GM10248 (cell line): ENCODE results near the gene MAP2K4.

Source experiments
- CTCF ChIA-PET: fragments of 300-600 bp; sonication (Branson Sonifier 250); formaldehyde crosslinking; extraction: SDS; loops from one replicate; lab custom pipeline; 2021; ENCODE audit warnings: antibody characterized with exemption; lab: Yijun Ruan, JAX
- POLR2A ChIA-PET: fragments of 350-650 bp; sonication (Branson Sonifier 250); formaldehyde crosslinking; extraction: SDS; loops from one replicate; lab custom pipeline; 2020; ENCODE audit warnings: antibody characterized with exemption; lab: Yijun Ruan, JAX
- DNase-seq: peaks from one replicate; pipeline ENCODE4 v3.0.0; 2012; ENCODE audit errors: extremely low spot score
- CTCF ChIP-seq: IDR thresholded peaks from 2 replicates; pipeline ENCODE4 v1.5.1; 2012; ENCODE audit warnings: mild to moderate bottlenecking, low read depth; ENCODE audit errors: extremely low read depth, missing control alignments, control extremely low read depth

The MAP2K4 gene

GRCh38 chr17:12043702-12044101, 23.0 kb downstream of the MAP2K4 start:
- DNase-seq, result no peak
- TF ChIP-seq CTCF, result no peak
- ChIA-PET POLR2A (no interaction called here), CTCF (interaction anchor here (1.0 to 1.3 kb wide), 3 partner anchors 8 to 10 kb away, joined by 3 to 5 read pairs (median 4); no protein-coding TSS in a partner anchor)

GRCh38 chr17:12046786-12047185, 26.1 kb downstream of the MAP2K4 start:
- no peak for DNase-seq
- POLR2A ChIA-PET, result interaction anchor here (0.6 kb wide), 1 partner anchor 66 kb away, joined by 4 read pairs; no protein-coding TSS in a partner anchor
- TF ChIP-seq CTCF, result no peak
- CTCF ChIA-PET, result interaction anchor here (1.1 to 3.2 kb wide), 8 partner anchors 8 to 26 kb away, joined by 3 to 10 read pairs (median 4); partner anchors contain the start of gene MAP2K4

- ChIA-PET CTCF (interaction anchor here (1.5 to 3.2 kb wide), 3 partner anchors 9 to 16 kb away, joined by 4 to 10 read pairs (median 10); no protein-coding TSS in a partner anchor), POLR2A (no interaction called here)
- DNase-seq, result no peak
- no peak for TF ChIP-seq CTCF
Observed at GRCh38 chr17:12047681-12048376, 27.2 kb downstream of the MAP2K4 start.

- DNase-seq, result no peak
- ChIA-PET CTCF (interaction anchor here (2.4 to 3.2 kb wide), 2 partner anchors 11 to 12 kb away, joined by 10 to 11 read pairs; no protein-coding TSS in a partner anchor), POLR2A (no interaction called here)
- TF ChIP-seq CTCF, result no peak
Observed at GRCh38 chr17:12048843-12049473, 28.3 kb downstream of the MAP2K4 start.

GRCh38 chr17:12050646-12051225, 30.1 kb downstream of the MAP2K4 start:
- CTCF ChIA-PET, result interaction anchor here (2.4 kb wide), 1 partner anchor 13 kb away, joined by 11 read pairs; no protein-coding TSS in a partner anchor
- POLR2A ChIA-PET, result no interaction called here
- DNase-seq, result no peak
- TF ChIP-seq CTCF, result no peak

GRCh38 chr17:12053552-12053951, 32.9 kb downstream of the MAP2K4 start:
- DNase-seq, result no peak
- TF ChIP-seq CTCF, result no peak
- CTCF ChIA-PET, result interaction anchor here (1.5 kb wide), 1 partner anchor 22 kb away, joined by 4 read pairs; no protein-coding TSS in a partner anchor
- POLR2A ChIA-PET, result no interaction called here
